GM19035 (cell line): ENCODE measurements around the gene NRM.
"Not testable (repeated sequence)": the region's sequence is repeated elsewhere in the genome, so short reads cannot be mapped to it uniquely, and the experiment has no call there.

Experiments used
- ATAC-seq: cut with Tn5 transposase; IDR thresholded peaks from one replicate; pipeline ENCODE4 v1.9.1; 2021; ENCODE audit not compliant: unreplicated experiment

NRM gene

GRCh38 chr6:30721198-30722024 is 30.6 kb upstream of the NRM start:
- ATAC-seq: peak; percentile 22

- no peak for ATAC-seq
Observed at GRCh38 chr6:30720738-30721197, 30.0 kb upstream of the NRM start.

DNA sequence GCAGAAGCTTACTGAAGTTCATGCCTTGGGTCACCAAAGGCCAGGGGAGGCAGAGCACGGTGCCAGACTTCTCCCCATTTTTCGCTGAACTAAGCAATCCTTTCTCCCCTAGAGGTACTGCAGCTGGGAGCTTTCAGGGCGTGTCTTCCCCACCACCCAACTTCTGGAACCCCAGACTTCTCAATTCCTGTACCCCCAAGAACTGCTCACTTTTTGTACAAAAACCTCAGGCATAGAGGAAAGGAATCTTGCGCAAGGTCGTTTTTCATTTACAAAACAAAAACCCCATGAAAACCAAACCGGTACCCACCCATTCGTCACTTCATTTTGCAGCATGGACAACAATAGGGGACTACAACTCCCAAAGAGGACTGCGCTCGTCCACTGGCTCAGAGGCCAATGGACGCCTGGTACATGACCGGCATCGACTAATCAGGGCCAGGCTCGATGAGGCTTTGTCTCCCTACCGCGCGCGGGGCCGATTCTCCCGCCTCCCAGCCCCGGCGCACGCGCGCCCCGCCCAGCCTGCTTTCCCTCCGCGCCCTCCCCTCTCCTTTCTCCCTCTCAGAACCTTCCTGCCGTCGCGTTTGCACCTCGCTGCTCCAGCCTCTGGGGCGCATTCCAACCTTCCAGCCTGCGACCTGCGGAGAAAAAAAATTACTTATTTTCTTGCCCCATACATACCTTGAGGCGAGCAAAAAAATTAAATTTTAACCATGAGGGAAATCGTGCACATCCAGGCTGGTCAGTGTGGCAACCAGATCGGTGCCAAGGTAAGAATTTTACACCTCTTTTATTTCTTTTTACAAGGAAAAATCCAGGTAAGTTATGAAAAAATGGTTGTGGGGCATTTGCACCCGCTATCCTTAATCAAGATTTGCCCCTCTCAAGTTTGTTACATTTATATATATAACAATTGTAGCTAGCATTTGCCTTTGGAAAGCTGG is 29.3 kb upstream of the NRM start, which contains the start of gene TUBB:
TSS of gene TUBB (plus strand) at position 562 of the 947 bp plus-strand sequence. CDS start at position 717, 155 bp downstream.
- peak; percentile 37 for ATAC-seq

DNA sequence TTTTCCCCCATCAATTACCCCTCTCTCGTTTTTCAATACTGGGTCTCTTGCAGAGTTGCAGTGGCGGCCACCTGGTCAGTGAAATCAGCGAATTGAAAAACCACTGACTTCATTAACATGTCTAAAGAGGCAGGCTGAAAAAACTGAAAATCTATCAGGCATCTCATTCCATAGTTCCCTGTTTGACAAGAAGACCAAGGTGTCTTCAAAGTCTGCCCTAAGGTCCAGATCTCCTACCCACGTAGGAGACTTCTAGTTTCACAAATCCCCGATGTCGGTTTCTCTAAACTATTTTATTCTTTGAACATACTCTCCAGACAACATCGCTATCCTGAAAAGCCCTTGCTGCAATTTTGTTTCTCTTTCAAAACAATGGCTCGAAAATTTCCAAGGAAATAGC is 28.6 kb upstream of the NRM start:
- no peak for ATAC-seq

DNA sequence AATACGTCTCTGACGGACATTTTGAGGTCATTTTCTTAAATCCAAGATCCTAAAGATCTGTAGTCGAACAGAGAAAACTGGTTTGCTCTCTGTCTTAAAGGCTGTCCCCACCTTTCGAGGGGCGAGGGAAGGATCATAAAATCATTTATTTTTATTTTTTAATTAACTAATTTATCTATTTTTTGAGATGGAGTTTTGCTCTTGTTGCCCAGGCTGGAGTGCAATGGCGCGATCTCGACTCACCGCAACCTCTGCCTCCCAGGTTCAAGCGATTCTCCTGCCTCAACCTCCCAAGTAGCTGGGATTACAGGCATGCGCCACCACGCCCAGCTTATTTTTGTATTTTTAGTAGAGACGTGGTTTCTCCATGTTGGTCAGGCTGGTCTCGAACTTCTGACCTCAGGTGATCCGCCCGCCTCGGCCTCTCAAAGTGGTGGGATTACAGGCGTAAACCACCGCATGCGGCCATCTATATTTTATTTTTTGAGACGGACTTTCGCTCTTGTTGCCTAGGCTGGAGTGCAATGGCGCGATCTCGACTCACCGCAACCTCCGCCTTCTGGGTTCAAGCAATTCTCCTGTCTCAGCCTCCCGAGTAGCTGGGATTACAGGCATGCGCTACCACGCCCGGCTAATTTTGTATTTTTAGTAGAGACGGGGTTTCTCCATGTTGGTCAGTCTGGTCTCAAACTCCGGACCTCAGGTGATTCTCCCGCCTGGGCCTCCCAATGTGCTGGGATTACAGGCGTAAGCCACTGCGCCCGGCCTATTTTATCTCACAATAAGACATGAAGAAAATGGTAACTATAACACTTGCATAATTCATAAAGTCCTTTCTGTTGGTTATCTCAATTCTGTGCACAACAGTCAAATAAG is 27.3 kb upstream of the NRM start:
- ATAC-seq: not testable (repeated sequence)

GRCh38 chr6:30717129-30717844 is 26.5 kb upstream of the NRM start, which contains the start of gene MDC1:
MDC1 (minus strand) TSS chr6:30717281; CDS start chr6:30715175, 2,106 bp downstream.
- peak; percentile 71 for ATAC-seq

- no peak for ATAC-seq
Observed at GRCh38 chr6:30716879-30717128, 26.0 kb upstream of the NRM start.

DNA sequence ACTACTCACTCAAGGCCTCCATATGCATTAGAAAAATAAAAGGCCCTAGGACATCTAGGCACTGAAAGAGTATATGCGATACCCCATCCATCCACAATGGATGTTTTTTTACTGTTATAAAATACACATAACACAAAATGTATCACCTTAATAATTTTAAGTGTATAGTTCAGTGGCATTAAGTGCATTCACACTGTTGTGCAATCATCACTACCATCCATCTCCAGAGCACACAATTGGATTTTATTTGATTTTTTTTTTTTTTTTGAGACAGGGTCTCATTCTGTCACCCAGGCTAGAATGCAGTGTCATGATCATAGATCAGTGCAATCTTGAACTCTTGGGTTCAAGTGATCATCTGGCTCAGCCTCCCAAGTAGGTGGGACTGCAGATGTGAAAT is 23.5 kb upstream of the NRM start:
- ATAC-seq: no peak

DNA sequence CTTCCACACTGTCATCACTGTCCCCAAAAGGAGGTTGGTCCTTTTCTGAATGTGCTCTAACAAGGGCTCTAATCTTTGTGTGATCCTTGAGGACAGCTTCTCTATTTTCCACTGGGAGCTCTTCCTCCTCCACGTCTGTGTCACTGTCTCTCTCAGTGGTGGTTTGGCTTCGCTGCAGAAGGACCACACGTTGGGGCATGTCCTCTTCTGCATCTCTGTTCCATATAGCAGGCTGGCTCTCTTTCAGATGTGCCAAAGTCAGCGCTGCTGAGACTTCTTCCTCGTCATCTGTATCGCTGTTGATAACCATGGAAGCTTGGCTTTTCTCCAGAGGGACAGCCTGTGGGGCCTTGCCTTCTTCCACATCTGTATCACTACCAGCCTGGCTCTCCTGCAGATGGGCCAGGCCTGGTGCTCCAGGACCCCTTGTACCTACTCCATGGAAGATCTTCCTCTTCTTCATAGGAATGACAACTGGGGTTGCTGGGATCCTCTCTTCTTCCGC is 21.7 kb upstream of the NRM start:
- no peak for ATAC-seq

- peak; percentile 51 for ATAC-seq
Observed at GRCh38 chr6:30711758-30712380, 21.1 kb upstream of the NRM start.

DNA sequence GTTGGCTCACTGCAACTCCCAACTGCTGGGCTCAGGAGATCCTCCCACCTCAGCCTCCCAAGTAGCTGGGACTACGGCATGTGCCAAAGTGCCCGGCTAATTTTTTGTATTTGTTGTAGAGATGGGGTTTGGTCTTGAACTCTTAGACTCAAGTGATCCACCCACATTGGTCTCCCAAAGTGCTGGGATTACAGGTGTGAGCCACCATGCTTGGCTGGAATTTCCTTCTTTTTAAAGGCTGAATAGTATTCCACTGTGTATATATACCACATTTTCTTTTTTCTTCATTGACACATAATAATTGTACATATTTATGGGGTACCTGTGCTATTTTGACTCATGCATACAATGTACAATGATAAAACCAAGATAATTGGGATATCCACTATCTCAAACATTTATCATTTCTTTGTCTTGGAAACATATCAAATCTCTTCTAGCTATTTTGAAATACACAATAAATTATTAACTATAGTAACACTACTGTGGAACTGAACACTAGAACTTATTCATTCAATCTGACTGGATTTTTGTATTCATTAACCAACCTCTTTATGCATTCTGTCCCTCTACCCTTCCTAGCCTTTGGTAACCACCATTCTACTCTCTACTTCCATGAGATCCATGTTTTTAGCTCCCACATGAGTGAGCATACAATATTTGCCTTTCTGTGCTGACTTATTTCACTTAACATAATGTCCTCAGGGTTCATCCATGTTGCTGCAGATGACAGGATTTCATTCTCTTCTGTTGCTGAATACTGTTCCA is 18.5 kb upstream of the NRM start:
- ATAC-seq: no peak

- no peak for ATAC-seq
Observed at GRCh38 chr6:30707281-30707850, 16.6 kb upstream of the NRM start.

- ATAC-seq: no peak
Observed at GRCh38 chr6:30705620-30706019, 14.8 kb upstream of the NRM start.

GRCh38 chr6:30703821-30704220 is 13.0 kb upstream of the NRM start:
- no peak for ATAC-seq

DNA sequence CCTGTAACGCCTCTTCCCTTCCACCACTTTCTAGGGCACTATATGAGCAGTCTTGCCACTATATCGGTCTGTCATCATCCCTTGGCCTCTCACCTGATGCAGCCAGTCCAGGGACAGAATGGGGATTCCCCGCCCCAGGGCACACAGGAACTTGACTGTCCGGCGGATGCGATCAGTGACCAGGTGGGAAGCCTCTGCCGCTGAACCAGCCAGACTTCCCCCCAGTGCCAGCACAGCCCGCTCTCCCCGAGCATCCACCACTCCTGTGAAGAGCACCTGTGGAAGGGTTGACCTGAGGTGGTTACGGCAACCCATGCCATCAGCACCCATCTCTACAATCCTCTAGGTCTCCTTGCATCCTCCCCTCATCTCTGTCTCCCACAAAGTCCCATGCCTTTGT is 12.2 kb upstream of the NRM start:
- no peak for ATAC-seq

GRCh38 chr6:30700340-30700739 is 9.6 kb upstream of the NRM start:
- no peak for ATAC-seq

DNA sequence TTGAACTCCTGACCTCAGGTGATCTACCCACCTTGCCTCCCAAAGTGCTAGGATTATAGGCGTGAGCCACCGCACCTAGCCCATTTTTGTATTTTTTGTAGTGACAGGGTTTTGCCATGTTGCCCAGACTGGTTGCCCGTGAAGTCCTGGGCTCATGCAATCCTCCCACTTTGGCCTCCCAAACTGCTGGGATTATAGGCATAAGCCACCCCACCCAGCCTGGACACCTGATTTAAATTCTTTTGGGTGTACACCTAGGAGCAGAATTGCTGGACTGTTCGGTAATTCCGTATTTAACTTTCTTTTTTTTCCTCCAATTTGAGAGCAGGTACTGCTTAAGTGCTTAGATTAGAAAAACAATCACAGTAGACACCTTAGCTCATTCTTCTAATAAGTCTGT is 5.6 kb upstream of the NRM start:
- no peak for ATAC-seq

- ATAC-seq: no peak
Observed at GRCh38 chr6:30691208-30691847, 544 bp upstream of the NRM start.
